Thoracic aorta (tissue), 2 donors: ENCODE results near the gene DCLRE1C. TPM values are rescaled to one million over a fixed set of nuclear protein-coding genes. Genes with fewer than 3 reads are reported as not detected.

ENCODE experiments used
- ATAC-seq: fragments of 150-250 bp; one replicate; pipeline ENCODE4 v1.8.0; 2017; ENCODE audit warnings: low read depth; ENCODE audit not compliant: insufficient number of reproducible peaks, low FRiP score
- DNase-seq: peaks from one replicate; pipeline ENCODE4 v3.0.0-alpha.2; 2020; ENCODE audit warnings: low spot score
- H3K27ac ChIP-seq, 2 donors: fragments of 200-600 bp; sonication (generic); 1 replicate in 1 of 2; 2 replicates in 1 of 2; pipeline ENCODE4 v1.5.1; 2016; ENCODE audit warnings: mild to moderate bottlenecking in 2 of 2, moderate library complexity in 2 of 2
- H3K27me3 ChIP-seq: fragments of 200-600 bp; sonication (generic); replicated peaks from 2 replicates; pipeline ENCODE4 v1.6.0; 2016; ENCODE audit warnings: mild to moderate bottlenecking; ENCODE audit not compliant: insufficient read depth
- H3K36me3 ChIP-seq: fragments of 200-600 bp; sonication (generic); one replicate; pipeline ENCODE4 v1.5.1; 2016
- H3K4me1 ChIP-seq, 2 donors: fragments of 200-600 bp; sonication (generic); 1 replicate in 1 of 2; 2 replicates in 1 of 2; pipeline versions ENCODE4 v1.5.1 to v1.6.0; 2016; ENCODE audit warnings: low read depth in 2 of 2, mild to moderate bottlenecking in 1 of 2; ENCODE audit not compliant: control insufficient read depth in 1 of 2
- H3K4me3 ChIP-seq: fragments of 200-600 bp; sonication (generic); 2 replicates; pipeline ENCODE4 v1.5.1; 2016; ENCODE audit warnings: mild to moderate bottlenecking
- H3K9me3 ChIP-seq: fragments of 200-600 bp; sonication (generic); 2 replicates; pipeline ENCODE4 v1.5.1; 2016
- CTCF ChIP-seq: fragments of 200-600 bp; sonication (generic); IDR thresholded peaks from one replicate; pipeline ENCODE4 v1.5.1; 2019; ENCODE audit warnings: antibody characterized with exemption
- total RNA-seq, 2 donors: library from RNA; depleted of rRNA; stranded (reverse); fragments of >200 nt; gene quantifications; one replicate each; pipeline versions ENCODE4 v1.1.0 to v1.2.3, GENCODE V29; 2016

The DCLRE1C gene
- total RNA-seq, 2 donors from 2014 or later: 6.9 to 9.9 TPM

GRCh38 chr10:14879928-14880193, 74.0 kb downstream of the DCLRE1C start:
- DNase-seq: no peak
- H3K4me1 ChIP-seq: peaks cover 14 to 26% of the 10 kb centered on the region in 2 donors
- no peak for ATAC-seq
- no peaks in the 10 kb centered on the region for H3K36me3 ChIP-seq
- no peaks in the 10 kb centered on the region for H3K27me3 ChIP-seq
- peak overlapping the region; percentile 96 for H3K4me3 ChIP-seq
- no peak for TF ChIP-seq CTCF
- no peak overlapping the region for H3K27ac ChIP-seq
- no peaks in the 10 kb centered on the region for H3K9me3 ChIP-seq

- no peaks in the 10 kb centered on the region for H3K36me3 ChIP-seq
- H3K4me3 ChIP-seq: peak overlapping the region; percentile 96
- ATAC-seq: no peak
- no peaks in the 10 kb centered on the region for H3K27me3 ChIP-seq
- peak overlapping the region; percentile 43 to 91 for H3K27ac ChIP-seq
- TF ChIP-seq CTCF: no peak
- H3K4me1 ChIP-seq: peaks cover 14 to 26% of the 10 kb centered on the region in 2 donors
- no peak for DNase-seq
- H3K9me3 ChIP-seq: no peaks in the 10 kb centered on the region
Measured at GRCh38 chr10:14879124-14879927, 74.6 kb downstream of the DCLRE1C start.

- H3K27ac ChIP-seq: peak within 1 kb of the TSS; percentile 83 to 91
- no peaks in the 10 kb centered on the region for H3K36me3 ChIP-seq
- H3K4me1 ChIP-seq: peaks cover 14 to 26% of the 10 kb centered on the region in 2 donors
- ATAC-seq (peak; percentile 74), DNase-seq (peak; percentile 81)
- H3K27me3 ChIP-seq: no peaks in the 10 kb centered on the region
- H3K9me3 ChIP-seq: no peaks in the 10 kb centered on the region
- TF ChIP-seq CTCF: no peak
- H3K4me3 ChIP-seq: peak within 1 kb of the TSS; percentile 96
Measured at GRCh38 chr10:14878266-14879123, 75.4 kb downstream of the DCLRE1C start, which contains the start of gene SUV39H2. Gene SUV39H2 (plus strand): TSS chr10:14878866. CDS start chr10:14878889, 23 bp downstream.

GRCh38 chr10:14876764-14877163, 77.1 kb downstream of the DCLRE1C start:
- no peak for ATAC-seq
- no peaks in the 10 kb centered on the region for H3K36me3 ChIP-seq
- H3K4me3 ChIP-seq: peak overlapping the region; percentile 96
- no peak overlapping the region for H3K27ac ChIP-seq
- no peaks in the 10 kb centered on the region for H3K27me3 ChIP-seq
- no peaks in the 10 kb centered on the region for H3K9me3 ChIP-seq
- peaks cover 14 to 26% of the 10 kb centered on the region in 2 donors for H3K4me1 ChIP-seq
- TF ChIP-seq CTCF: no peak
- no peak for DNase-seq

GRCh38 chr10:14875941-14876340, 78.0 kb downstream of the DCLRE1C start:
- H3K27ac ChIP-seq: no peak overlapping the region

More at GRCh38 chr10:14875941-14876340, 78.0 kb downstream of the DCLRE1C start:
- DNase-seq: no peak
- ATAC-seq: no peak
- no peaks in the 10 kb centered on the region for H3K9me3 ChIP-seq
- no peaks in the 10 kb centered on the region for H3K27me3 ChIP-seq
- no peak overlapping the region for H3K4me3 ChIP-seq
- no peaks in the 10 kb centered on the region for H3K36me3 ChIP-seq
- no peak for TF ChIP-seq CTCF
- peaks cover 14 to 26% of the 10 kb centered on the region in 2 donors for H3K4me1 ChIP-seq
